ENCODE results near the gene ELF3. TPM values are rescaled to one million over a fixed set of nuclear protein-coding genes. Genes with fewer than 3 reads are reported as not detected.

Gene ELF3
- under 0.01 and 0.13 TPM in 2 replicates for total RNA-seq

GRCh38 chr1:202010180-202011015 lies at the start of gene ELF3:
ELF3 (plus strand) TSS chr1:202010587; CDS start chr1:202011137, 550 bp downstream.

GRCh38 chr1:201982623-201983379 lies 27.6 kb upstream of the ELF3 start, which contains the start of gene RNPEP:
RNPEP (plus strand) TSS chr1:201982648; CDS start chr1:201982667, 19 bp downstream.

Other genes with a start within 250 kb of the ELF3 start
- 28.5 and 50.0 TPM in 2 replicates for gene IPO9, start 181.4 kb upstream of the ELF3 start, total RNA-seq
- 9.5 and 9.6 TPM in 2 replicates for gene SHISA4, start 121.7 kb upstream of the ELF3 start, total RNA-seq
- gene LMOD1, start 64.0 kb upstream of the ELF3 start, total RNA-seq = under 0.01 and 0.32 TPM in 2 replicates
- gene TIMM17A, start 55.1 kb upstream of the ELF3 start, total RNA-seq = 50.3 and 66.6 TPM in 2 replicates
- gene RNPEP, start 27.9 kb upstream of the ELF3 start, total RNA-seq = 33.0 and 41.5 TPM in 2 replicates
- gene GPR37L1, start 112.3 kb downstream of the ELF3 start, total RNA-seq = not detected in 2 replicates
- gene ARL8A, start 134.2 kb downstream of the ELF3 start, total RNA-seq = 15.9 and 29.1 TPM in 2 replicates
- gene PTPN7, start 150.0 kb downstream of the ELF3 start, total RNA-seq = 0.13 and 0.49 TPM in 2 replicates
- not detected in 2 replicates for gene LGR6, start 183.2 kb downstream of the ELF3 start, total RNA-seq

Data from bladder microvascular endothelial cell (primary cell).